ENCODE results near the gene ERG. TPM values are rescaled to one million over a fixed set of nuclear protein-coding genes. Genes with fewer than 3 reads are reported as not detected.

ERG gene
- total and polyA plus RNA-seq, 2 experiments from 2014 or later, result 0.14 to 0.44 TPM

DNA sequence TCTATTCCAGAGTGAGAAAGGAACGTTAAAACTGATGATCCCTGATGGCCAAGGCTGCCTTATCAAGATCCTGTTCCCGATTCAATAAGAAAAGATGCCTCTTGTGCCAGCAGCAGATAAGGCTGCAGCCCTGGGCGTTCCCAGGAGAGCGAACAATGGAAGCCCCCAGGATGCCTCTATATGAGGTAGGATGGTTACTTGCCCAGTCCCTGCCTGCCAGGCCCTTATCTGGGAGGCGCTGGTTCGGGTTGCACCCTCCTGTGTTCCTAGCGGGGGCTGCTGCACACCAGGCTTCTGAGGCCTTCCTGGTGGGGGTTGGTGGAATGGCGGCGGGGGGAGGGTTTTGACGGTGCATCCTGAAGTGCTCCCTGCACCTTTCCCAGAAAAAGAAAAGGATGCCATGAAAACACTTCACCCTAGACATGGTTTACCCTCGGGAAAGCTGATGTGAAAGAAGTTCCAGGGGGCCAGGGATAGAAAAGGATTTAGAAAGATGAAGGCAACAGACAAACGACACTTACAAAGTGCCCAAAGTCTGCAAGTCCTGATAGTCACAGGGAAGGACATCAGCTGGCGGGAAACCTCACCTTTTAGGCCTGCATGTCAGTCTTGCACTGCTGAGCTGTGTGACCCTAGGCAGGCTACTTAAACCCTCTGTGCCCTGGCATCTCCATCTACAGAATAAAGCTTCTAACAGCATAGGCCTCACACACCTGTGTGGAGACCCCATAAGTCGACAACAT lies 141.2 kb downstream of the ERG start (continued):
- TF ChIP-seq, protein P1, sequence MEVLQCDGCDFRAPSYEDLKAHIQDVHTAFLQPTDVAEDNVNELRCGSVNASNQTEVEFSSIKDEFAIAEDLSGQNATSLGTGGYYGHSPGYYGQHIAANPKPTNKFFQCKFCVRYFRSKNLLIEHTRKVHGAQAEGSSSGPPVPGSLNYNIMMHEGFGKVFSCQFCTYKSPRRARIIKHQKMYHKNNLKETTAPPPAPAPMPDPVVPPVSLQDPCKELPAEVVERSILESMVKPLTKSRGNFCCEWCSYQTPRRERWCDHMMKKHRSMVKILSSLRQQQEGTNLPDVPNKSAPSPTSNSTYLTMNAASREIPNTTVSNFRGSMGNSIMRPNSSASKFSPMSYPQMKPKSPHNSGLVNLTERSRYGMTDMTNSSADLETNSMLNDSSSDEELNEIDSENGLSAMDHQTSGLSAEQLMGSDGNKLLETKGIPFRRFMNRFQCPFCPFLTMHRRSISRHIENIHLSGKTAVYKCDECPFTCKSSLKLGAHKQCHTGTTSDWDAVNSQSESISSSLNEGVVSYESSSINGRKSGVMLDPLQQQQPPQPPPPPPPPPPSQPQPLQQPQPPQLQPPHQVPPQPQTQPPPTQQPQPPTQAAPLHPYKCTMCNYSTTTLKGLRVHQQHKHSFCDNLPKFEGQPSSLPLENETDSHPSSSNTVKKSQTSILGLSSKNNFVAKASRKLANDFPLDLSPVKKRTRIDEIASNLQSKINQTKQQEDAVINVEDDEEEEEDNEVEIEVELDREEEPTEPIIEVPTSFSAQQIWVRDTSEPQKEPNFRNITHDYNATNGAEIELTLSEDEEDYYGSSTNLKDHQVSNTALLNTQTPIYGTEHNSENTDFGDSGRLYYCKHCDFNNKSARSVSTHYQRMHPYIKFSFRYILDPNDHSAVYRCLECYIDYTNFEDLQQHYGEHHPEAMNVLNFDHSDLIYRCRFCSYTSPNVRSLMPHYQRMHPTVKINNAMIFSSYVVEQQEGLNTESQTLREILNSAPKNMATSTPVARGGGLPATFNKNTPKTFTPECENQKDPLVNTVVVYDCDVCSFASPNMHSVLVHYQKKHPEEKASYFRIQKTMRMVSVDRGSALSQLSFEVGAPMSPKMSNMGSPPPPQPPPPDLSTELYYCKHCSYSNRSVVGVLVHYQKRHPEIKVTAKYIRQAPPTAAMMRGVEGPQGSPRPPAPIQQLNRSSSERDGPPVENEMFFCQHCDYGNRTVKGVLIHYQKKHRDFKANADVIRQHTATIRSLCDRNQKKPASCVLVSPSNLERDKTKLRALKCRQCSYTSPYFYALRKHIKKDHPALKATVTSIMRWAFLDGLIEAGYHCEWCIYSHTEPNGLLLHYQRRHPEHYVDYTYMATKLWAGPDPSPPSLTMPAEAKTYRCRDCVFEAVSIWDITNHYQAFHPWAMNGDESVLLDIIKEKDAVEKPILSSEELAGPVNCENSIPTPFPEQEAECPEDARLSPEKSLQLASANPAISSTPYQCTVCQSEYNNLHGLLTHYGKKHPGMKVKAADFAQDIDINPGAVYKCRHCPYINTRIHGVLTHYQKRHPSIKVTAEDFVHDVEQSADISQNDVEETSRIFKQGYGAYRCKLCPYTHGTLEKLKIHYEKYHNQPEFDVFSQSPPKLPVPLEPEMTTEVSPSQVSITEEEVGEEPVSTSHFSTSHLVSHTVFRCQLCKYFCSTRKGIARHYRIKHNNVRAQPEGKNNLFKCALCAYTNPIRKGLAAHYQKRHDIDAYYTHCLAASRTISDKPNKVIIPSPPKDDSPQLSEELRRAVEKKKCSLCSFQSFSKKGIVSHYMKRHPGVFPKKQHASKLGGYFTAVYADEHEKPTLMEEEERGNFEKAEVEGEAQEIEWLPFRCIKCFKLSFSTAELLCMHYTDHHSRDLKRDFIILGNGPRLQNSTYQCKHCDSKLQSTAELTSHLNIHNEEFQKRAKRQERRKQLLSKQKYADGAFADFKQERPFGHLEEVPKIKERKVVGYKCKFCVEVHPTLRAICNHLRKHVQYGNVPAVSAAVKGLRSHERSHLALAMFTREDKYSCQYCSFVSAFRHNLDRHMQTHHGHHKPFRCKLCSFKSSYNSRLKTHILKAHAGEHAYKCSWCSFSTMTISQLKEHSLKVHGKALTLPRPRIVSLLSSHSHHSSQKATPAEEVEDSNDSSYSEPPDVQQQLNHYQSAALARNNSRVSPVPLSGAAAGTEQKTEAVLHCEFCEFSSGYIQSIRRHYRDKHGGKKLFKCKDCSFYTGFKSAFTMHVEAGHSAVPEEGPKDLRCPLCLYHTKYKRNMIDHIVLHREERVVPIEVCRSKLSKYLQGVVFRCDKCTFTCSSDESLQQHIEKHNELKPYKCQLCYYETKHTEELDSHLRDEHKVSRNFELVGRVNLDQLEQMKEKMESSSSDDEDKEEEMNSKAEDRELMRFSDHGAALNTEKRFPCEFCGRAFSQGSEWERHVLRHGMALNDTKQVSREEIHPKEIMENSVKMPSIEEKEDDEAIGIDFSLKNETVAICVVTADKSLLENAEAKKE (CRISPR knock-in tag; IDR thresholded peaks at IDR 0.05), result no peak
- TF ChIP-seq EZH2phosphoT487 (IDR thresholded peaks at IDR 0.05; ENCODE audit: unreplicated experiment) (no peak), ZNF114 (CRISPR knock-in tag; IDR thresholded peaks at IDR 0.05) (no peak), NANOG (IDR thresholded peaks at IDR 0.05; ENCODE audit: borderline replicate concordance) (no peak), ZNF331 (CRISPR knock-in tag; IDR thresholded peaks at IDR 0.05; ENCODE audit: low read depth) (no peak)
- TF ChIP-seq, protein P2, sequence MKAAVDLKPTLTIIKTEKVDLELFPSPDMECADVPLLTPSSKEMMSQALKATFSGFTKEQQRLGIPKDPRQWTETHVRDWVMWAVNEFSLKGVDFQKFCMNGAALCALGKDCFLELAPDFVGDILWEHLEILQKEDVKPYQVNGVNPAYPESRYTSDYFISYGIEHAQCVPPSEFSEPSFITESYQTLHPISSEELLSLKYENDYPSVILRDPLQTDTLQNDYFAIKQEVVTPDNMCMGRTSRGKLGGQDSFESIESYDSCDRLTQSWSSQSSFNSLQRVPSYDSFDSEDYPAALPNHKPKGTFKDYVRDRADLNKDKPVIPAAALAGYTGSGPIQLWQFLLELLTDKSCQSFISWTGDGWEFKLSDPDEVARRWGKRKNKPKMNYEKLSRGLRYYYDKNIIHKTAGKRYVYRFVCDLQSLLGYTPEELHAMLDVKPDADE (IDR thresholded peaks at IDR 0.05), result no peak
